H1 (cell line): ENCODE results near the gene TSTD2. TPM values are rescaled to one million over a fixed set of nuclear protein-coding genes. Genes with fewer than 3 reads are reported as not detected.

Source experiments
- EZH2 ChIP-seq: fragments of 200-600 bp; sonication (generic); IDR thresholded peaks from 2 replicates; pipeline ENCODE4 v1.7.1; 2012; ENCODE audit warnings: low read depth, mild to moderate bottlenecking, moderate library complexity, low read length, inconsistent platforms; ENCODE audit not compliant: severe bottlenecking
- SAP30 ChIP-seq: fragments of 300-600 bp; sonication (generic); IDR thresholded peaks from 2 replicates; pipeline ENCODE4 v1.7.1; 2012; ENCODE audit warnings: low read length, moderate library complexity, mild to moderate bottlenecking, inconsistent platforms; ENCODE audit not compliant: insufficient read depth, insufficient replicate concordance
- TCF12 ChIP-seq: IDR thresholded peaks from 2 replicates; pipeline ENCODE4 v1.6.1; 2011; ENCODE audit warnings: low read depth, mild to moderate bottlenecking, low read length
- polyA plus RNA-seq, 7 experiments: library from polyadenylated mRNA; depleted of rRNA in 3 of 7; stranded (reverse) in 5 of 7; unstranded in 2 of 7; fragments of >200 nt in 5 of 7; fragments of 200-250 nt in 2 of 7; gene quantifications; 1 replicate in 5 of 7; 2 replicates in 1 of 7; 4 replicates in 1 of 7; pipeline versions ENCODE4 v1.2.1 to v1.2.3, GENCODE V29; 2011 to 2013; ENCODE audit warnings: missing spikeins in 2 of 7, mixed read lengths in 2 of 7
- total RNA-seq: library from RNA; stranded (reverse); fragmentation: NEBNext Ultra II Directional; extraction: Animal tissue kit (Norgen Biotek cat#: 25700); gene quantifications from 2 replicates; pipeline ENCODE4 v1.2.1, GENCODE V29; 2021
- TF ChIP-seq, protein P1 (sequence below): IDR thresholded peaks from 2 replicates; pipeline ENCODE4 v1.6.1; 2011; ENCODE audit warnings: low read depth, mild to moderate bottlenecking, low read length; ENCODE audit not compliant: insufficient read depth

The TSTD2 gene
- total and polyA plus RNA-seq, 2 of the 8 experiments (the other 6 are each of a cell fraction or from before 2014, with no cell fraction given): 16.1 to 17.5 TPM

GRCh38 chr9:97660340-97660739 lies 27.2 kb upstream of the TSTD2 start (continued):
- TF ChIP-seq TCF12: no peak
- no peak for TF ChIP-seq SAP30
- no peak for TF ChIP-seq EZH2
- TF ChIP-seq, protein P1, sequence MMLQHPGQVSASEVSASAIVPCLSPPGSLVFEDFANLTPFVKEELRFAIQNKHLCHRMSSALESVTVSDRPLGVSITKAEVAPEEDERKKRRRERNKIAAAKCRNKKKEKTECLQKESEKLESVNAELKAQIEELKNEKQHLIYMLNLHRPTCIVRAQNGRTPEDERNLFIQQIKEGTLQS: no peak
- TF ChIP-seq, all 59 proteins: peak for 0
